ENCODE results near the gene IGFL2. TPM values are rescaled to one million over a fixed set of nuclear protein-coding genes. Genes with fewer than 3 reads are reported as not detected.

IGFL2 gene
- total and polyA plus RNA-seq, 4 donors = not detected

DNA sequence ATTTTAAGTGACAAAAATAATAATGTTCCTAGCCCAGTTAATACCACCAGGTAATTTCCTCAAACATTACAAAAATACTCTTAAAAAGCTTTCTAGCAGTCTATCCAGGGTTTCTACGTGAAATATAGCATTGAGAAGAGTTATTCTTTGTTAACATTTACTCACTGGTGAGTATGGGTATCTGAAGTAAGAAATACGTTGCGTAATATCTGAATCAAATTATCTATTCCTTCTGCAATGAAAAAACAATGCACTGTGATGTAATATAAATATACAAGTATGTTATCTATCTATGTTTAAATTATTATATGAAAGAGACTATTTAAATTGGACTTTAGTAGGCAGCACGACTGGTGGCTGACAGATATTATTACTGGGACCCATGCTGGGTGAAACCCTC is 5.7 kb upstream of the IGFL2 start:
- no peaks in the 10 kb centered on the region for H3K27me3 ChIP-seq (ENCODE audit: control insufficient read depth in 3 of 3, insufficient read depth in 3 of 3, low read length in 2 of 3)
- no peak for ATAC-seq (ENCODE audit: insufficient read depth, low FRiP score)
- no peak overlapping the region for H3K9ac ChIP-seq (ENCODE audit: insufficient read depth in 1 of 2, low read length in 2 of 2)
- H3K4me3 ChIP-seq = no peak overlapping the region
- H3K4me1 ChIP-seq (ENCODE audit: control insufficient read depth in 5 of 5, insufficient read depth in 5 of 5, low read length in 5 of 5) = no peaks in the 10 kb centered on the region
- DNase-seq = no peak
- H3K9me3 ChIP-seq (ENCODE audit: control insufficient read depth in 4 of 4, insufficient read depth in 3 of 4, low read length in 3 of 4) = peaks cover 0 to 5% (median 0%) of the 10 kb centered on the region in 4 donors
- TF ChIP-seq, protein P1, sequence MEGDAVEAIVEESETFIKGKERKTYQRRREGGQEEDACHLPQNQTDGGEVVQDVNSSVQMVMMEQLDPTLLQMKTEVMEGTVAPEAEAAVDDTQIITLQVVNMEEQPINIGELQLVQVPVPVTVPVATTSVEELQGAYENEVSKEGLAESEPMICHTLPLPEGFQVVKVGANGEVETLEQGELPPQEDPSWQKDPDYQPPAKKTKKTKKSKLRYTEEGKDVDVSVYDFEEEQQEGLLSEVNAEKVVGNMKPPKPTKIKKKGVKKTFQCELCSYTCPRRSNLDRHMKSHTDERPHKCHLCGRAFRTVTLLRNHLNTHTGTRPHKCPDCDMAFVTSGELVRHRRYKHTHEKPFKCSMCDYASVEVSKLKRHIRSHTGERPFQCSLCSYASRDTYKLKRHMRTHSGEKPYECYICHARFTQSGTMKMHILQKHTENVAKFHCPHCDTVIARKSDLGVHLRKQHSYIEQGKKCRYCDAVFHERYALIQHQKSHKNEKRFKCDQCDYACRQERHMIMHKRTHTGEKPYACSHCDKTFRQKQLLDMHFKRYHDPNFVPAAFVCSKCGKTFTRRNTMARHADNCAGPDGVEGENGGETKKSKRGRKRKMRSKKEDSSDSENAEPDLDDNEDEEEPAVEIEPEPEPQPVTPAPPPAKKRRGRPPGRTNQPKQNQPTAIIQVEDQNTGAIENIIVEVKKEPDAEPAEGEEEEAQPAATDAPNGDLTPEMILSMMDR (IDR thresholded peaks at IDR 0.05; ENCODE audit: control extremely low read depth, extremely low read depth) = no peak
- H3K36me3 ChIP-seq (ENCODE audit: control insufficient read depth in 4 of 4, insufficient read depth in 4 of 4, low read length in 4 of 4) = no peaks in the 10 kb centered on the region
- no peak overlapping the region for H3K27ac ChIP-seq (ENCODE audit: low read depth in 1 of 2, low read length in 1 of 2)
- 67 to 81% methylated on average over 4 of the region's 4 CpGs for WGBS, 2 donors

DNA sequence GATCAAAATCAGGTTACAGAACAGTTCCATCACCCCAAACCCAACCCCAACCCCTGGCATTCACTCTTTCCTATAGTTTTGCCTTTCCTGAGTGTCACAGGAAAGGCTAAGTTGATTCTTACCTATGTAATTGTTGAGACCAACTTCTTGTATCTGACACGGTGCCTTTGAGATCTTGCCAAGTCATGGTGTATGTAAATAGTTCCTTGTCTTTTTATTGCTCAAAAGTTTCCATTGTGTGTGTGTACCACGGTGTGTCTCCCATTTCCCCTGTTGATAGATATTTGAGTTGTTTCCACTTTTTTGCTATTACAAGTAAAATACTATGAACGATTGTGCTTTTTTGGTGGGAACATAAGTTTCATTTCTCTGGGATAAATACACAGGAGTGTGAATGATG is 3.3 kb upstream of the IGFL2 start:
- ATAC-seq (ENCODE audit: insufficient read depth, low FRiP score) (no peak), DNase-seq (no peak)
- H3K4me1 ChIP-seq (ENCODE audit: control insufficient read depth in 5 of 5, insufficient read depth in 5 of 5, low read length in 5 of 5) = peaks cover 0 to 10% (median 0%) of the 10 kb centered on the region in 5 donors
- H3K4me3 ChIP-seq = no peak overlapping the region
- no peaks in the 10 kb centered on the region for H3K27me3 ChIP-seq (ENCODE audit: control insufficient read depth in 3 of 3, insufficient read depth in 3 of 3, low read length in 2 of 3)
- TF ChIP-seq, protein P1 (IDR thresholded peaks at IDR 0.05; ENCODE audit: control extremely low read depth, extremely low read depth) = no peak
- 36 to 40% methylated on average over 3 of the region's 3 CpGs for WGBS, 2 donors
- H3K9me3 ChIP-seq (ENCODE audit: control insufficient read depth in 4 of 4, insufficient read depth in 3 of 4, low read length in 3 of 4) = peaks cover 0 to 2% (median 0%) of the 10 kb centered on the region in 4 donors
- no peak overlapping the region for H3K9ac ChIP-seq (ENCODE audit: insufficient read depth in 1 of 2, low read length in 2 of 2)
- H3K36me3 ChIP-seq (ENCODE audit: control insufficient read depth in 4 of 4, insufficient read depth in 4 of 4, low read length in 4 of 4) = no peaks in the 10 kb centered on the region
- no peak overlapping the region for H3K27ac ChIP-seq (ENCODE audit: low read depth in 1 of 2, low read length in 1 of 2)

DNA sequence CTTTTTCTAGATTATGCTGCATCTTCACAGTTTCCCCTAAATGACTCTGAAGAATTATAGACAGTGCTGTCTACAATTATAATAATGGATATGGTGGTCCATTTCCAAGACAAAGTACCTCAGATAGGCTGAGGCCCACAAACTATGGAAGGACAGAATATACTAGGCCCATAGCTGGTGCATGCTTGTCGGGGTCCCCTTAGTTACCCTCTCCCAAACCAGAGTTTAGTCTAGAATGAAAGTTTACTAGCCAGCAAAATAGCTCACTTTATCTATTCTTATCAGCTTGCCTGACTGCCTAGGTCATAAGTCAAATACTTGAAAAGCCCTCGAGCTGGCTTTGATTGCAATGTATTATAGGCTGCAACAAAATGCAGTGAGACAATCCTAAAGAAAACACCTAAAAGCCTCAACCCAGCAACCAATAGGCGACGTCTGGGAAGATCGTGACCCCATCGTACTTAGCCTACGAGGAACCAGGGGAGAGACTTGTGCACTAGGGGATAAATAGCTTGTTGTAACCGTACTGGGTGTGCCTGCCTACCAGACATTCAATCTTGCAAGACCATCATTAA is 785 bp upstream of the IGFL2 start:
- Histone ChIP-seq H3K36me3 (ENCODE audit: control insufficient read depth in 4 of 4, insufficient read depth in 4 of 4, low read length in 4 of 4) (no peaks in the 10 kb centered on the region), H3K9ac (ENCODE audit: insufficient read depth in 1 of 2, low read length in 2 of 2) (no peak overlapping the region), H3K4me3 (no peak overlapping the region), H3K27me3 (ENCODE audit: control insufficient read depth in 3 of 3, insufficient read depth in 3 of 3, low read length in 2 of 3) (no peaks in the 10 kb centered on the region), H3K4me1 (ENCODE audit: control insufficient read depth in 5 of 5, insufficient read depth in 5 of 5, low read length in 5 of 5) (peaks cover 0 to 10% (median 0%) of the 10 kb centered on the region in 5 donors), H3K9me3 (ENCODE audit: control insufficient read depth in 4 of 4, insufficient read depth in 3 of 4, low read length in 3 of 4) (peaks cover 0 to 2% (median 0%) of the 10 kb centered on the region in 4 donors), H3K27ac (ENCODE audit: low read depth in 1 of 2, low read length in 1 of 2) (no peak overlapping the region)
- TF ChIP-seq, protein P1 (IDR thresholded peaks at IDR 0.05; ENCODE audit: control extremely low read depth, extremely low read depth) = no peak
- WGBS, 2 donors = 60 to 70% methylated on average over 8 of the region's 8 CpGs
- ATAC-seq (ENCODE audit: insufficient read depth, low FRiP score) (no peak), DNase-seq (no peak)

DNA sequence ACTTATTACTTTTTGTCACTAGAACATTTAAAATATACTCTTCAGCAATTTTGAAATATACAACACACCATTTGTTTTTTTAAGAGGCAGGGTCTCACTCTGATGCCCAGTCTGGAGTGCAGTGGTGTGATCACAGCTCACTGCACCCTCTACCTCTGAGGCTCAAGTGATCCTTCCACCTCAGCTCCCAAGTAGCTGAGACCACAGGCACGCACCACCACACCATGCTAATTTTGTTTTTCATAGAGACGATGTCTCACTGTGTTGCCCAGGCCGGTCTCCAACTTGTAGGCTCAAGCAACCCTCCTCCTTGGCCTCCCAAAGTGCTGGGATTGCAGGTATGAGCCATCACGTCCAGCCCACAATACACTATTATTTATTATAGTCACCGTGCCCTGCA is 2.6 kb downstream of the IGFL2 start:
- TF ChIP-seq, protein P1 (IDR thresholded peaks at IDR 0.05; ENCODE audit: control extremely low read depth, extremely low read depth) = no peak
- no peak for DNase-seq
- no peak for ATAC-seq (ENCODE audit: insufficient read depth, low FRiP score)
- H3K4me1 ChIP-seq (ENCODE audit: control insufficient read depth in 5 of 5, insufficient read depth in 5 of 5, low read length in 5 of 5) = peaks cover 0 to 10% (median 0%) of the 10 kb centered on the region in 5 donors
- H3K9ac ChIP-seq (ENCODE audit: insufficient read depth in 1 of 2, low read length in 2 of 2) = no peak overlapping the region
- H3K27me3 ChIP-seq (ENCODE audit: control insufficient read depth in 3 of 3, insufficient read depth in 3 of 3, low read length in 2 of 3) = no peaks in the 10 kb centered on the region
- H3K27ac ChIP-seq (ENCODE audit: low read depth in 1 of 2, low read length in 1 of 2) = no peak overlapping the region
- no peak overlapping the region for H3K4me3 ChIP-seq
- 89 to 90% methylated on average over 5 of the region's 5 CpGs for WGBS, 2 donors
- no peaks in the 10 kb centered on the region for H3K9me3 ChIP-seq (ENCODE audit: control insufficient read depth in 4 of 4, insufficient read depth in 3 of 4, low read length in 3 of 4)
- H3K36me3 ChIP-seq (ENCODE audit: control insufficient read depth in 4 of 4, insufficient read depth in 4 of 4, low read length in 4 of 4) = no peaks in the 10 kb centered on the region
